Esophagus muscularis mucosa (tissue), 4 donors: ENCODE results near the gene MLF2. TPM values are rescaled to one million over a fixed set of nuclear protein-coding genes. Genes with fewer than 3 reads are reported as not detected.

ENCODE experiments used
- DNase-seq: peaks from one replicate; pipeline ENCODE4 v3.0.0-alpha.2; 2017; ENCODE audit errors: extremely low spot score
- H3K27ac ChIP-seq, 4 donors: fragments of 200-600 bp; sonication (generic); replicated peaks in 1 of 4; 1 replicate in 3 of 4; 2 replicates in 1 of 4; pipeline ENCODE4 v1.5.1; 2016 to 2019; ENCODE audit warnings: mild to moderate bottlenecking in 1 of 4
- H3K27me3 ChIP-seq, 4 donors: fragments of 200-600 bp; sonication (generic); one replicate each; pipeline versions ENCODE4 v1.5.1 to v1.6.0; 2016 to 2019
- H3K36me3 ChIP-seq, 4 donors: fragments of 200-600 bp; sonication (generic); one replicate each; pipeline ENCODE4 v1.5.1; 2016 to 2019
- H3K4me1 ChIP-seq, 4 donors: fragments of 200-600 bp; sonication (generic); one replicate each; pipeline ENCODE4 v1.5.1; 2016 to 2019
- H3K4me3 ChIP-seq, 4 donors: fragments of 200-600 bp; sonication (generic); 1 replicate in 2 of 4; 2 replicates in 2 of 4; pipeline ENCODE4 v1.5.1; 2016 to 2019; ENCODE audit warnings: mild to moderate bottlenecking in 4 of 4, moderate library complexity in 1 of 4
- H3K9me3 ChIP-seq, 4 donors: fragments of 200-600 bp; sonication (generic); 1 replicate in 3 of 4; 2 replicates in 1 of 4; pipeline ENCODE4 v1.5.1; 2016 to 2019
- CTCF ChIP-seq, 3 experiments: fragments of 200-600 bp in 2 of 3; fragments of 450-650 bp in 1 of 3; sonication (generic) in 2 of 3; IDR thresholded peaks; one replicate each; pipeline ENCODE4 v1.5.1; 2017 to 2019; ENCODE audit warnings: antibody characterized with exemption in 3 of 3, mild to moderate bottlenecking in 2 of 3, moderate library complexity in 1 of 3
- EP300 ChIP-seq: sonication (generic); formaldehyde crosslinking; IDR thresholded peaks from one replicate; pipeline ENCODE4 v1.6.1; 2017; ENCODE audit warnings: antibody characterized with exemption
- POLR2A ChIP-seq: fragments of 450-650 bp; IDR thresholded peaks from one replicate; pipeline ENCODE4 v1.6.1; 2017; ENCODE audit warnings: antibody characterized with exemption, moderate library complexity, mild to moderate bottlenecking, low read depth
- POLR2AphosphoS5 ChIP-seq, 2 donors: sonication (generic); formaldehyde crosslinking; IDR thresholded peaks; one replicate each; pipeline ENCODE4 v1.6.1; 2017; ENCODE audit warnings: antibody characterized with exemption in 2 of 2
- WGBS: methylation state at CpG from one replicate; pipeline ENCODE4 v1.1.5; 2018; 5-methylcytosine and 5-hydroxymethylcytosine counted together
- intact Hi-C: fragments of 100-400 bp; cut with DNase I; formaldehyde crosslinking; loops from one replicate; pipeline ENCODE4 v1.15.1; 2023
- total RNA-seq, 4 donors: library from RNA; depleted of rRNA; stranded (reverse); fragments of >200 nt; gene quantifications; one replicate each; pipeline versions ENCODE4 v1.1.0 to v1.2.1, GENCODE V29; 2016

Gene MLF2
- total RNA-seq, 4 donors from 2014 or later, result 169 to 247 (median 214) TPM

GRCh38 chr12:6778574-6779550 is 25.9 kb upstream of the MLF2 start:
- Histone ChIP-seq H3K36me3 (peaks cover 0 to 10% (median 0%) of the 10 kb centered on the region in 4 donors), H3K27ac (peak overlapping the region; percentile 83 to 92 (median 87)), H3K9me3 (no peaks in the 10 kb centered on the region), H3K4me1 (peaks cover 15 to 29% (median 27%) of the 10 kb centered on the region in 4 donors), H3K27me3 (no peaks in the 10 kb centered on the region), H3K4me3 (peak overlapping the region; percentile 50 to 55 (median 52))
- 9% methylated on average over 22 of the region's 35 CpGs for WGBS
- DNase-seq, result peak; percentile 98
- no peak for TF ChIP-seq EP300
- TF ChIP-seq CTCF (IDR thresholded peaks at IDR 0.05), result peak; percentile 95 to 98 (median 96)
- TF ChIP-seq POLR2AphosphoS5 (IDR thresholded peaks at IDR 0.05), result peak; percentile 67 to 91
- TF ChIP-seq POLR2A, result no peak
- intact Hi-C loops, result loop anchor here (2.0 to 5.0 kb wide), 3 partner anchors 26 to 162 kb away; partner anchors contain the start of gene MLF2

- 30% methylated on average over 13 of the region's 14 CpGs for WGBS
- H3K4me3 ChIP-seq, result peak overlapping the region; percentile 50 to 55 (median 52)
- peaks cover 0 to 10% (median 0%) of the 10 kb centered on the region in 4 donors for H3K36me3 ChIP-seq
- no peaks in the 10 kb centered on the region for H3K27me3 ChIP-seq
- intact Hi-C loops, result loop anchor here (2.0 to 5.0 kb wide), 3 partner anchors 25 to 161 kb away; partner anchors contain the start of gene MLF2
- peak overlapping the region; percentile 83 to 92 (median 87) for H3K27ac ChIP-seq
- DNase-seq, result no peak
- peaks cover 18 to 36% (median 33%) of the 10 kb centered on the region in 4 donors for H3K4me1 ChIP-seq
- TF ChIP-seq POLR2AphosphoS5 (IDR thresholded peaks at IDR 0.05) (peak in 1 of 2 donors; percentile 16), EP300 (no peak)
- no peaks in the 10 kb centered on the region for H3K9me3 ChIP-seq
Observed at GRCh38 chr12:6778217-6778573, 25.3 kb upstream of the MLF2 start.

GRCh38 chr12:6777386-6777785 is 24.4 kb upstream of the MLF2 start:
- intact Hi-C loops, result loop anchor here (5.0 kb wide), 2 partner anchors 40 to 160 kb away; no protein-coding TSS in a partner anchor

GRCh38 chr12:6775185-6776174 is 22.5 kb upstream of the MLF2 start:
- intact Hi-C loops, result loop anchor here (5.0 kb wide), 2 partner anchors 38 to 158 kb away; no protein-coding TSS in a partner anchor
- Histone ChIP-seq H3K36me3 (peaks cover 6 to 18% (median 11%) of the 10 kb centered on the region in 4 donors), H3K9me3 (no peaks in the 10 kb centered on the region), H3K4me3 (no peak overlapping the region), H3K27me3 (no peaks in the 10 kb centered on the region), H3K4me1 (peaks cover 27 to 63% (median 61%) of the 10 kb centered on the region in 4 donors), H3K27ac (no peak overlapping the region)
- TF ChIP-seq CTCF (IDR thresholded peaks at IDR 0.05) (no peak), POLR2A (no peak), POLR2AphosphoS5 (IDR thresholded peaks at IDR 0.05) (no peak), EP300 (no peak)
- no peak for DNase-seq
- 85% methylated on average over 16 of the region's 16 CpGs for WGBS

More at GRCh38 chr12:6777386-6777785, 24.4 kb upstream of the MLF2 start:
- DNase-seq, result no peak
- Histone ChIP-seq H3K27me3 (no peaks in the 10 kb centered on the region), H3K36me3 (peaks cover 0 to 10% (median 0%) of the 10 kb centered on the region in 4 donors), H3K9me3 (no peaks in the 10 kb centered on the region), H3K4me3 (no peak overlapping the region), H3K27ac (peak overlapping the region; percentile 83 to 92 (median 87)), H3K4me1 (peaks cover 18 to 44% (median 42%) of the 10 kb centered on the region in 4 donors)
- WGBS, result 86% methylated on average over 5 of the region's 5 CpGs
- TF ChIP-seq EP300, result no peak
- TF ChIP-seq CTCF (IDR thresholded peaks at IDR 0.05), result no peak
- TF ChIP-seq POLR2AphosphoS5 (IDR thresholded peaks at IDR 0.05), result no peak
- TF ChIP-seq POLR2A, result no peak
